Memory B cell (primary cell): ENCODE data around the gene COL9A2.
"Not testable (repeated sequence)": the region's sequence is repeated elsewhere in the genome, so short reads cannot be mapped to it uniquely, and the experiment has no call there.

Source experiments
- ATAC-seq: fragments of 150-1000 bp; cut with Tn5 transposase; 2 replicates; pipeline ENCODE4 v1.10.0; 2021; ENCODE audit warnings: low read depth, mild to moderate bottlenecking, moderate library complexity
- DNase-seq, 2 donors: peaks; one replicate each; pipeline ENCODE4 v3.0.0; 2022; ENCODE audit warnings: low spot score in 2 of 2
- H3K27ac Mint-ChIP-seq: one replicate; pipeline ENCODE4 v1.8.0; 2022; ENCODE audit warnings: mild to moderate bottlenecking, moderate library complexity, mixed read lengths
- H3K27me3 Mint-ChIP-seq: one replicate; pipeline ENCODE4 v1.8.0; 2022; ENCODE audit warnings: mixed read lengths
- H3K36me3 Mint-ChIP-seq: one replicate; pipeline ENCODE4 v1.8.0; 2022; ENCODE audit warnings: mild to moderate bottlenecking, mixed read lengths
- H3K4me1 Mint-ChIP-seq: one replicate; pipeline ENCODE4 v1.8.0; 2022; ENCODE audit warnings: mixed read lengths
- H3K4me3 Mint-ChIP-seq: one replicate; pipeline ENCODE4 v1.8.0; 2022; ENCODE audit warnings: mild to moderate bottlenecking, moderate library complexity, mixed read lengths
- H3K9me3 Mint-ChIP-seq: one replicate; pipeline ENCODE4 v1.8.0; 2022; ENCODE audit warnings: mixed read lengths

Gene COL9A2

DNA sequence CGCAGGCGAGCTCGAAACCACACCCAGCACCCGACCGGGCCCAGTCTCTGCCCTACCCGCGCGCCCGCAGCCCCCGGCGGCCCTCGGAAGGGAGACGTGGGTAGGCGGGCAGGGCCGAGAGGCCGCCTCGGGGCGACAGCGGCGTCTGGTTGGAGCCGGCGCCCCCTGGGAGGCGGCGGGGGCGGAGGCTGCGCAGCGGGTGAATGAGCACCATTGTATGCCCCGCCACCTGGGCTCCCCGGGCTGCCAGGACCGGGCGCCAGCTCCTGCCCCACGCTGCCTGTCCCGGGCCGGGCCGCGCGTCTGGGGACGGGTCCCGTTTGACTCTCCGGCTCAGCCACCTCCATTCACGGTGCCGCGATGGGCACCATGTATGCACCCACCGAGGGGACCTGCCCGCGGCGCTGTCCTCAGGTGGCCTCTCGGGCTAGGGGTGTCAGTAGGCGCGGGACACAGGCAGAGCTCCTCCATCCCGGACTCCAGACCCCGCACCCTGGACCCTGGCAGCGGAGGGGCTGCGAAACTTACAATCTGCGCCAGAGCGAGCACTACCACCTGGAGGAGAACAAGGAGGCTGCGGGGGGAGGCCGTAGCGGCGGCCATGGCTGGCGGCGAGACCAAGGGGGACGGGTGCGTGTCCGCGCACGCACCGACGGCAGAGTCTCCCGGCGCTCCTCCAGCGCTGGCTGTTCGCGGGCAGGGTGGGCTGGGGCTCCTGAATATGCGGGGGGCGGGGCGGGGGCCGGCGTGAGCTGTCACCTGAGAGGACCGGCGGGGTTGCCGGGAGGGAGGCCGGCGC, at the start of gene COL9A2:
Gene COL9A2 (minus strand): TSS at position 692 of the 799 bp plus-strand sequence. CDS start 89 bp downstream, at position 603.
- DNase-seq (peak; percentile 66 to 74), ATAC-seq (peak; percentile 69)
- H3K9me3 Mint-ChIP-seq = no peaks in the 10 kb centered on the region
- no peaks in the 10 kb centered on the region for H3K36me3 Mint-ChIP-seq
- H3K4me1 Mint-ChIP-seq = peaks cover 36% of the 10 kb centered on the region
- H3K4me3 Mint-ChIP-seq = peak within 1 kb of the TSS; percentile 83
- peak within 1 kb of the TSS; percentile 77 for H3K27ac Mint-ChIP-seq
- H3K27me3 Mint-ChIP-seq = no peaks in the 10 kb centered on the region

GRCh38 chr1:40363721-40364120, 46.6 kb upstream of the COL9A2 start:
- Mint-ChIP-seq H3K4me1 (peaks cover 19% of the 10 kb centered on the region), H3K4me3 (no peak overlapping the region), H3K36me3 (peaks cover 8% of the 10 kb centered on the region), H3K27me3 (no peaks in the 10 kb centered on the region), H3K27ac (peak overlapping the region; percentile 74), H3K9me3 (peaks cover 4% of the 10 kb centered on the region)
- DNase-seq (peak in 1 of 2 donors; percentile 62), ATAC-seq (peak; percentile 100)

DNA sequence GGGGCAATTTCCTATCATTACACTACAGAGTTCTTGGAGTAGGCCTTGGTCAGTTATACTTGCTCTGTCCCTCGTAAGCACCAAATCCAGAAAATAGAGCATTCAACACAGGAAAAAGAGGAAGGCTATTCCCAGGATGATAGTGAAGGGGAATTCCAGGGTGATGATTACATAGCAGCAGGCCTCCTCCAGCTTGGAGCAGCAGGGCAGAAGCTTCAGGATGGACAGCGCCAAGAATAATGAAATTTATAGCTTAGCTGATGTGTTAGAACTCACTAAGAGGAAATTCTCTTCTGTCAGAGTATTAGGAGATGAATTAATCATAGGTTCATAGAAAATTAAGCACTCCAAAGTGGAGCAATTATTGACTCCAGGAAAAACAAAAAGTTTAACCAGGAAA, 45.6 kb upstream of the COL9A2 start:
- H3K4me3 Mint-ChIP-seq = no peak overlapping the region
- H3K36me3 Mint-ChIP-seq = peaks cover 10% of the 10 kb centered on the region
- ATAC-seq (no peak), DNase-seq (no peak)
- H3K27ac Mint-ChIP-seq = no peak overlapping the region
- no peaks in the 10 kb centered on the region for H3K27me3 Mint-ChIP-seq
- peaks cover 19% of the 10 kb centered on the region for H3K4me1 Mint-ChIP-seq
- peaks cover 5% of the 10 kb centered on the region for H3K9me3 Mint-ChIP-seq

DNA sequence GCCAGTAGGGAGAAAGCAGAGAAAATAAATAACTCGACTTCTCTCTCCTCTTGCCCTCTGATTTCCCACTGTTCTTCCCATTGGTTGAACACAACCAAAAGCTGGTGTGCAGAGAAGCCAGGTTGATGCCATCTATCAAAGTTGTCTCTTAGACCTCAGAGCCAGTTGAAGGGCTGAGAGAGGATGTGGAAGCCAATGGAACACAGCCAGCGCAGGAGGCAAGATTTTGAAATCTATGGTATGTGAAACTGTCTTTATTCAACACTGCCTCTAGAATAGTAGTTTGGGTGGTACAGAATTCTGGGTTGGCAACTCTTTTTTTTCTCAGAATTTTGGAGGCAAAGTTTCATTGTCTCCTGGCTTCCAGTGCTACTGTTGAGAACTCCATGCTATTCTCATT, 45.1 kb upstream of the COL9A2 start:
- Mint-ChIP-seq H3K27me3 (no peaks in the 10 kb centered on the region), H3K36me3 (peaks cover 10% of the 10 kb centered on the region), H3K4me3 (no peak overlapping the region), H3K27ac (no peak overlapping the region), H3K4me1 (peaks cover 19% of the 10 kb centered on the region), H3K9me3 (peaks cover 5% of the 10 kb centered on the region)
- no peak for DNase-seq
- no peak for ATAC-seq

DNA sequence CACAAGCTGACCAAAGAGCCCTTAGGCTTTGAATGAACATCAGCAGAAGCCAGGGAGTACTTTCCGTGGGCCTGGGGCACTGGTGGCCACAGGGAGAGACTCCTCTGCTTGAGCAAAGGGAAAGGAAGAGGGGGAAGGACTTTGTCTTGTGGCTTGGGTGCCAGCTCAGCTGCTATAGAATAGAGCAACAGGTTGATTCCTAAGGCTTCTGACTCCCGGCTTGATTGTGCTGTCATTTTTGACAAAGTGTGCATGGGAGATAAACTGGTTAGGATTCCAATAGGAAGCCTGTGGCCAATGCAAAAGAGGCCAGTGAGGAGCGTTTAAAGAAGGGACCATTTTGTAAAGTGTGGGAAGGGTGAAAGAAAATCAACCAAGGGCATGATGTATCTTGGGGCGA, 44.6 kb upstream of the COL9A2 start:
- ATAC-seq (no peak), DNase-seq (no peak)
- H3K9me3 Mint-ChIP-seq = peaks cover 5% of the 10 kb centered on the region
- peaks cover 10% of the 10 kb centered on the region for H3K36me3 Mint-ChIP-seq
- H3K4me1 Mint-ChIP-seq = peaks cover 24% of the 10 kb centered on the region
- H3K4me3 Mint-ChIP-seq = no peak overlapping the region
- H3K27me3 Mint-ChIP-seq = no peaks in the 10 kb centered on the region
- peak overlapping the region; percentile 7 for H3K27ac Mint-ChIP-seq

DNA sequence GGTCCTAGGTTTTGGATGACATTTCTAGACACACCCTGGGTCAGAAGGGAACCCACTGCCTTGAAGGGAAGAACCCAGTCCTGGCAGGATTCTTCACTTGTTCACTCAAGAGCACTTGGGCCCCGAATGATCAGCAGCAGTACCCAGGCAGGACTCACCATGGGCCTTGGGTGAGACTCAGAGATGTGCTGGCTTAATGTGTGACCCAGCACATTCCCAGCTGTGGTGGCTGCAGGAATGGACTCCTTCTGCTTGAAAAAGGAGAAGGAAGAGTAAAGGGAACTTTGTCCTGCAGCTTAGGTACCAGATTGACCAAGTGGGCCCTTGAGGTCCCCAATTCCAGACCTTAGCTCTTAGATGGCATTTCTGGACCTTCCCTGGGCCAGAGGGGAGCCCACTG, 44.1 kb upstream of the COL9A2 start:
- no peak for DNase-seq
- no peak overlapping the region for H3K27ac Mint-ChIP-seq
- ATAC-seq = no peak
- H3K4me1 Mint-ChIP-seq = peaks cover 28% of the 10 kb centered on the region
- peaks cover 10% of the 10 kb centered on the region for H3K36me3 Mint-ChIP-seq
- H3K9me3 Mint-ChIP-seq = peaks cover 5% of the 10 kb centered on the region
- no peaks in the 10 kb centered on the region for H3K27me3 Mint-ChIP-seq
- no peak overlapping the region for H3K4me3 Mint-ChIP-seq

DNA sequence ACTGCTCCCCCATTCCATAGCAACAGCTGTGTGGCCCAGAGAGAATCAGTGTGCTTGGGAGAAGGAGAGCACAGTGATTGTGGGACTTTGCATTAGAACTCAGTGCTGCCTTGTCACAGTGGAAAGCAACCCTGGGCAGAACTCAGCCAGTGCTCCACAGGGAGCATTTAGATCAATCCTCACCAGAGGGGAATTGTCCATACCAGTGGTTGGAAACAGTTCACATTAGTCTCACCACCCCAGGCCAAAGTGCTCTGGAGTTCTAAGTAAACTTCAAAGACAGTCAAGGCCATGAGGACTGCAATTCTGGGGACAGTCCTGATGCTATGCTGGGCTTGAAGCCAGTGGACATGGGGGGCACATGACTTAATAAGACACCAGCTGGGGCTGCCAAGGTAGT, 43.5 kb upstream of the COL9A2 start:
- Mint-ChIP-seq H3K9me3 (peaks cover 5% of the 10 kb centered on the region), H3K4me1 (peaks cover 34% of the 10 kb centered on the region), H3K36me3 (peaks cover 10% of the 10 kb centered on the region), H3K27me3 (no peaks in the 10 kb centered on the region), H3K4me3 (no peak overlapping the region), H3K27ac (no peak overlapping the region)
- ATAC-seq = no peak
- no peak for DNase-seq

GRCh38 chr1:40357625-40358024, 40.5 kb upstream of the COL9A2 start:
- ATAC-seq = no peak
- Mint-ChIP-seq H3K4me1 (peaks cover 35% of the 10 kb centered on the region), H3K36me3 (peaks cover 10% of the 10 kb centered on the region), H3K27ac (no peak overlapping the region), H3K27me3 (no peaks in the 10 kb centered on the region), H3K9me3 (peaks cover 5% of the 10 kb centered on the region), H3K4me3 (no peak overlapping the region)
- DNase-seq = no peak

DNA sequence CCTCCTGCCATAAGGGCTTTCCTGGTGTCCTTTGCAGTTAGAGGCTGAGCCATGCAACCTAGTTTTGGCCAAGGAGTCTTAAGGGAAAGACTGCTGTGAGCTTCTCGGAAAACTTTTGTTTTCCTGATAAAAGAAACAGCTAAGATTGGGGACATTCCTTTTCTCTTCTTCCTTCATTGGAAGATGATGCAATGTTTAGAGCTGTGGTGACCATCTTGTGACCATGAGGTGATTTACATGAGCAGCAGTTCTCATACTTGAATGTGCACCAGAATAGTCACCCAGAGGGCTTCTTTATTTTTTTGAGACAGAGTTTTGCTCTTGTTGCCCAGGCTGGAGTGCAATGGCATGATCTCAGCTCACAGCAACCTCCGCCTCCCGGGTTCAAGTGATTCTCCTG, 36.0 kb upstream of the COL9A2 start:
- Mint-ChIP-seq H3K27me3 (no peaks in the 10 kb centered on the region), H3K4me1 (peaks cover 42% of the 10 kb centered on the region), H3K27ac (peak overlapping the region; percentile 83), H3K4me3 (no peak overlapping the region), H3K36me3 (no peaks in the 10 kb centered on the region), H3K9me3 (no peaks in the 10 kb centered on the region)
- no peak for DNase-seq
- no peak for ATAC-seq

DNA sequence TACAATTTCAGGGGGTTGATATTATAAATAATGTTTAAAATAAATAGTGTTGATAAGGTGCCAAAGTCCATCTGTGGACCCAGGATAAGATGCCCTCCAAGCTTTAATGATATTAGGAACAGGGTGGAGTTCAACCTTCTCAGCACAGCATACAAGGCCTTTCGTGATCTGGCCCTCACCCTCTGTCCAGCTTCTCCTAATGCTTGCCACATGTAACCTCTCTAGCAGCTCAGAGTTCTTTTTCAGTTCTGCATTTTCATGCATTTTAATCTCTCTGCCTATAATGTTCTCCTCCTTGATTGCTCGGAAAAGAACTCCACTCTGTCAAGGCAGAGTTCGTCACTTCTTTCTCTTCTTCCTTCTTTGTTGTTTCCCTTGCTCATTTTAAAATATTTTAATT, 35.0 kb upstream of the COL9A2 start:
- Mint-ChIP-seq H3K4me1 (peaks cover 42% of the 10 kb centered on the region), H3K27me3 (no peaks in the 10 kb centered on the region), H3K36me3 (no peaks in the 10 kb centered on the region), H3K9me3 (no peaks in the 10 kb centered on the region), H3K4me3 (peak overlapping the region; percentile 36), H3K27ac (peak overlapping the region; percentile 83)
- DNase-seq (no peak), ATAC-seq (peak; percentile 93)

GRCh38 chr1:40351124-40351523, 34.0 kb upstream of the COL9A2 start:
- no peak for ATAC-seq
- Mint-ChIP-seq H3K4me1 (peaks cover 32% of the 10 kb centered on the region), H3K36me3 (no peaks in the 10 kb centered on the region), H3K4me3 (peak overlapping the region; percentile 4), H3K9me3 (no peaks in the 10 kb centered on the region), H3K27ac (peak overlapping the region; percentile 22), H3K27me3 (no peaks in the 10 kb centered on the region)
- no peak for DNase-seq

- Mint-ChIP-seq H3K4me3 (peak overlapping the region; percentile 71), H3K27me3 (no peaks in the 10 kb centered on the region), H3K9me3 (no peaks in the 10 kb centered on the region), H3K4me1 (peaks cover 28% of the 10 kb centered on the region), H3K27ac (peak overlapping the region; percentile 77), H3K36me3 (no peaks in the 10 kb centered on the region)
- DNase-seq (no peak), ATAC-seq (no peak)
These were observed 33.3 kb upstream of the COL9A2 start for GRCh38 chr1:40350391-40350790.

DNA sequence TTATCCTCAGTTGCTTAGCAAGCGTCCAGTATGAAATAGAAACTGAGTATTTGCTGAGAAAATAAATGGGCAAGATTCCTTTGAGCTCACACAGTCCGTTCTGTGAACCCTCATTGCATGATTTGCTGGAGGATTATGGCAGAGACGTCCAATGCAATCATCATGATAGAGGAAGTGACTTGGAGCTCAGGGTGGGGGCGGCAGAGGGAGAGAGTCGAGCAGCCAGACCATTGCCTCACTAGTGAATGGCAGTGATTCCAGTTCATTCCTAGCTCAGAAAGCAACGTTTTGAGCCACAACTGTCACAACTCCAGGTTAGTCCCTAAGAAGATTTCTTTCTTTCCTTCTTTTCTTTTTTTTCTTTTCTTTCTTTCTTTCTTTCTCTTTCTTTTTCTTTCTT, 27.5 kb upstream of the COL9A2 start:
- Mint-ChIP-seq H3K27ac (peak overlapping the region; percentile 56), H3K27me3 (no peaks in the 10 kb centered on the region), H3K4me1 (peaks cover 43% of the 10 kb centered on the region), H3K4me3 (peak overlapping the region; percentile 75), H3K9me3 (no peaks in the 10 kb centered on the region), H3K36me3 (no peaks in the 10 kb centered on the region)
- DNase-seq (peak in 1 of 2 donors; percentile 31), ATAC-seq (peak; percentile 92)

DNA sequence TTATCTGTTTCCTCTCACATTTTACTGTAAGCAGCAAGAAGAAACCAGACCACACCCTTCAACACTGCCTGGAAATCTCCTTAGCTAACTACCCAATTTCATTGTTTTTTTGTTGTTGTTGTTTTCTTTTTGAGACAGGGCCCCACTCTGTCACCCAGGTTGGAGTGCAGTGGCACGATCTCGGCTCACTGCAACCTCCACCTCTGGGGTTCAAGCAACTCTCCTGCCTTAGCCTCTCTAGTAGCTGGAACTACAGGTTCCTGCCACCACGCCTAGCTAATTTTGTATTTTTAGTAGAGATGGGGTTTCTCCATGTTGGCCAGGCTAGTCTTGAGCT, 25.3 kb upstream of the COL9A2 start:
- not testable (repeated sequence) for DNase-seq, H3K36me3 Mint-ChIP-seq, H3K9me3 Mint-ChIP-seq, H3K27me3 Mint-ChIP-seq
- ATAC-seq = peak; percentile 8
- Mint-ChIP-seq H3K4me1 (peaks cover 50% of the 10 kb centered on the region), H3K27ac (peak overlapping the region; percentile 86), H3K4me3 (peak overlapping the region; percentile 49)
